HepG2 (cell line): ENCODE data around the gene CARD8. TPM values are rescaled to one million over a fixed set of nuclear protein-coding genes. Genes with fewer than 3 reads are reported as not detected.

Source experiments
- ARID2 ChIP-seq: sonication (generic); formaldehyde crosslinking; IDR thresholded peaks from 2 replicates; pipeline ENCODE4 v1.8.1; 2022; ENCODE audit warnings: mild to moderate bottlenecking, missing genetic modification reagents, borderline replicate concordance
- BRCA1 ChIP-seq: sonication (generic); formaldehyde crosslinking; IDR thresholded peaks from 2 replicates; pipeline ENCODE4 v1.4.0; 2020; ENCODE audit warnings: missing genetic modification reagents
- CBX5 ChIP-seq: sonication (generic); formaldehyde crosslinking; IDR thresholded peaks from 2 replicates; pipeline ENCODE4 v1.4.0; 2020; ENCODE audit warnings: missing genetic modification reagents, borderline replicate concordance
- FIP1L1 ChIP-seq: fragments of 200-400 bp; formaldehyde crosslinking; IDR thresholded peaks from 2 replicates; pipeline ENCODE4 v1.6.1; 2018; ENCODE audit warnings: low read depth, mild to moderate bottlenecking, low read length, moderate library complexity, borderline replicate concordance; ENCODE audit not compliant: insufficient read depth
- HOXA3 ChIP-seq: sonication (generic); formaldehyde crosslinking; IDR thresholded peaks from 2 replicates; pipeline ENCODE4 v1.5.0; 2020; ENCODE audit warnings: missing genetic modification reagents
- HOXA5 ChIP-seq: sonication (generic); formaldehyde crosslinking; IDR thresholded peaks from 2 replicates; pipeline ENCODE4 v1.4.0; 2020; ENCODE audit warnings: missing genetic modification reagents
- IKZF1 ChIP-seq: fragments of 450-650 bp; IDR thresholded peaks from 2 replicates; pipeline ENCODE4 v1.7.1; 2016
- KMT2A ChIP-seq: sonication (generic); formaldehyde crosslinking; IDR thresholded peaks from 2 replicates; pipeline ENCODE4 v1.4.0; 2020; ENCODE audit warnings: missing genetic modification reagents
- PAF1 ChIP-seq: IDR thresholded peaks from 2 replicates; pipeline ENCODE4 v1.6.1; 2016; ENCODE audit warnings: missing genetic modification reagents, missing compliant biosample characterization
- SALL1 ChIP-seq: sonication (generic); formaldehyde crosslinking; IDR thresholded peaks from 2 replicates; pipeline ENCODE4 v1.8.0; 2022; ENCODE audit warnings: mild to moderate bottlenecking, missing genetic modification reagents
- SMARCE1 ChIP-seq: fragments of 450-650 bp; IDR thresholded peaks from 2 replicates; pipeline ENCODE4 v1.6.1; 2017; ENCODE audit warnings: borderline replicate concordance
- ZKSCAN1 ChIP-seq: fragments of 150-350 bp; IDR thresholded peaks from 2 replicates; pipeline ENCODE4 v1.6.1; 2014; ENCODE audit warnings: low read length
- ZNF546 ChIP-seq: sonication (generic); formaldehyde crosslinking; conservative IDR thresholded peaks from 2 replicates; pipeline ENCODE4 v1.8.1; 2023; ENCODE audit warnings: mild to moderate bottlenecking, missing genetic modification reagents
- ZSCAN31 ChIP-seq: sonication (generic); formaldehyde crosslinking; IDR thresholded peaks from 2 replicates; pipeline ENCODE4 v1.5.0; 2020; ENCODE audit warnings: low read depth, mild to moderate bottlenecking, missing genetic modification reagents
- polyA plus RNA-seq, 8 experiments: library from polyadenylated mRNA; depleted of rRNA in 3 of 8; stranded (reverse) in 7 of 8; unstranded in 1 of 8; fragments of >200 nt; fragmentation: Illumina TruSeq in 4 of 8; extraction: Trizol in 4 of 8; gene quantifications; 2 replicates each; pipeline versions ENCODE4 v1.2.1 to v1.2.3, GENCODE V29; 2011 to 2016; ENCODE audit warnings: low read depth in 4 of 8, missing spikeins in 1 of 8, mixed read lengths in 1 of 8; ENCODE audit not compliant: insufficient read depth in 1 of 8
- total RNA-seq, 5 experiments: library from RNA; depleted of rRNA; stranded (reverse); fragments of >200 nt; fragmentation: Illumina TruSeq; extraction: Trizol; gene quantifications; 2 replicates each; pipeline ENCODE4 v1.2.3, GENCODE V29; 2016; ENCODE audit warnings: low read depth in 1 of 5
- TF ChIP-seq, protein P1 (sequence below): sonication (generic); formaldehyde crosslinking; IDR thresholded peaks from 2 replicates; pipeline ENCODE4 v1.4.0; 2020; ENCODE audit warnings: missing genetic modification reagents, borderline replicate concordance
- TF ChIP-seq, protein P2 (sequence below): sonication (generic); formaldehyde crosslinking; IDR thresholded peaks from 2 replicates; pipeline ENCODE4 v1.5.0; 2020; ENCODE audit warnings: mild to moderate bottlenecking, missing genetic modification reagents, borderline replicate concordance
- TF ChIP-seq, protein P3 (sequence below): sonication (generic); formaldehyde crosslinking; IDR thresholded peaks from 2 replicates; pipeline ENCODE4 v1.9.0; 2021; ENCODE audit warnings: missing genetic modification reagents, borderline replicate concordance
- TF ChIP-seq, protein P4 (sequence below): sonication (generic); formaldehyde crosslinking; IDR thresholded peaks from 2 replicates; pipeline ENCODE4 v1.4.0; 2020; ENCODE audit warnings: mild to moderate bottlenecking, missing genetic modification reagents

Gene CARD8
- total and polyA plus RNA-seq, 2 of the 13 experiments (the other 11 are each of a cell fraction or from before 2014, with no cell fraction given) = 15.0 to 19.2 TPM

DNA sequence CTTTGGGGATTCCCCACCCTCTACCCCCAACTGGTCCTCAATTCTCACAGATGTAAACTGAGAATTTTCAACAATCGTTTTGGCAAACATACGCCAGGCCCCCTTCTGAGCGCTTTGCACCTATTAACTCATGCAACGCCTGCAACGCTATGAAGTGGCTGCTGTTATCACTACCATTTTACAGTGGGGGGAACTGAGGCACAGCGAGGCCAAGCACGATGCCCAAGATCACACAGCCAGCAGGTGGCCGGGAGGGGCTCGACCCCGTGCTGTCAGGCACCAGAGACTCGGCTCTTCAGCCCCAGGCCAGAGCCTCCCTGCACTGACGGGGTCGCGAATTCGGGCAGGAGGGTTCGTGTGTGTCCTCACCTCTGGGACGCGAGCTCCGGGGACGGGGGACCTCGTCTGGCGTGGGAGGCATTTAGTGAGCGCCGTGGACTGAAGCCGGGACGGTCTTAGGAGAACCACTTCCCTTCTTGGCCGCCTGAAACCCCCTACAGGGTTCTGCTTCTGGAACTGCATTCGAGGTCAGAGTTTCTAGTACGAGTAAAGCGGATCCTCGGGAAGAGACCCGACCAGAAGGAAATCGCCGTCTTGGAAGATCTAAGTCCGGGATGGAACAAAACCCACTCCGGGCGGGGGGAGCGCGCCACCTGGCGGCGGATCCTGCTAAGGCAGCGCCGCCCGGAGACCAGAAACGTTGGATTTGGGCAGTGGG, 35.2 kb upstream of the CARD8 start (continued):
- TF ChIP-seq, protein P1, sequence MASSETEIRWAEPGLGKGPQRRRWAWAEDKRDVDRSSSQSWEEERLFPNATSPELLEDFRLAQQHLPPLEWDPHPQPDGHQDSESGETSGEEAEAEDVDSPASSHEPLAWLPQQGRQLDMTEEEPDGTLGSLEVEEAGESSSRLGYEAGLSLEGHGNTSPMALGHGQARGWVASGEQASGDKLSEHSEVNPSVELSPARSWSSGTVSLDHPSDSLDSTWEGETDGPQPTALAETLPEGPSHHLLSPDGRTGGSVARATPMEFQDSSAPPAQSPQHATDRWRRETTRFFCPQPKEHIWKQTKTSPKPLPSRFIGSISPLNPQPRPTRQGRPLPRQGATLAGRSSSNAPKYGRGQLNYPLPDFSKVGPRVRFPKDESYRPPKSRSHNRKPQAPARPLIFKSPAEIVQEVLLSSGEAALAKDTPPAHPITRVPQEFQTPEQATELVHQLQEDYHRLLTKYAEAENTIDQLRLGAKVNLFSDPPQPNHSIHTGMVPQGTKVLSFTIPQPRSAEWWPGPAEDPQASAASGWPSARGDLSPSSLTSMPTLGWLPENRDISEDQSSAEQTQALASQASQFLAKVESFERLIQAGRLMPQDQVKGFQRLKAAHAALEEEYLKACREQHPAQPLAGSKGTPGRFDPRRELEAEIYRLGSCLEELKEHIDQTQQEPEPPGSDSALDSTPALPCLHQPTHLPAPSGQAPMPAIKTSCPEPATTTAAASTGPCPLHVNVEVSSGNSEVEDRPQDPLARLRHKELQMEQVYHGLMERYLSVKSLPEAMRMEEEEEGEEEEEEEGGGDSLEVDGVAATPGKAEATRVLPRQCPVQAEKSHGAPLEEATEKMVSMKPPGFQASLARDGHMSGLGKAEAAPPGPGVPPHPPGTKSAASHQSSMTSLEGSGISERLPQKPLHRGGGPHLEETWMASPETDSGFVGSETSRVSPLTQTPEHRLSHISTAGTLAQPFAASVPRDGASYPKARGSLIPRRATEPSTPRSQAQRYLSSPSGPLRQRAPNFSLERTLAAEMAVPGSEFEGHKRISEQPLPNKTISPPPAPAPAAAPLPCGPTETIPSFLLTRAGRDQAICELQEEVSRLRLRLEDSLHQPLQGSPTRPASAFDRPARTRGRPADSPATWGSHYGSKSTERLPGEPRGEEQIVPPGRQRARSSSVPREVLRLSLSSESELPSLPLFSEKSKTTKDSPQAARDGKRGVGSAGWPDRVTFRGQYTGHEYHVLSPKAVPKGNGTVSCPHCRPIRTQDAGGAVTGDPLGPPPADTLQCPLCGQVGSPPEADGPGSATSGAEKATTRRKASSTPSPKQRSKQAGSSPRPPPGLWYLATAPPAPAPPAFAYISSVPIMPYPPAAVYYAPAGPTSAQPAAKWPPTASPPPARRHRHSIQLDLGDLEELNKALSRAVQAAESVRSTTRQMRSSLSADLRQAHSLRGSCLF (CRISPR knock-in tag) = no peak
- TF ChIP-seq IKZF1 (no peak), ARID2 (CRISPR knock-in tag) (no peak), FIP1L1 (no peak), KMT2A (CRISPR knock-in tag) (no peak), HOXA5 (CRISPR knock-in tag) (0 out of 2 replicates have a peak, but pooled peaks have one; percentile 53), PAF1 (CRISPR knock-in tag) (no peak), BRCA1 (CRISPR knock-in tag) (no peak), HOXA3 (CRISPR knock-in tag) (no peak), CBX5 (CRISPR knock-in tag) (no peak), SALL1 (CRISPR knock-in tag) (peak; percentile 30; the same call in 1 of the 2 replicates), ZSCAN31 (CRISPR knock-in tag) (0 out of 2 replicates have a peak, but pooled peaks have one; percentile 61), ZKSCAN1 (no peak), ZNF546 (no peak; the same call in 1 of the 2 replicates), SMARCE1 (no peak)
- TF ChIP-seq, protein P2, sequence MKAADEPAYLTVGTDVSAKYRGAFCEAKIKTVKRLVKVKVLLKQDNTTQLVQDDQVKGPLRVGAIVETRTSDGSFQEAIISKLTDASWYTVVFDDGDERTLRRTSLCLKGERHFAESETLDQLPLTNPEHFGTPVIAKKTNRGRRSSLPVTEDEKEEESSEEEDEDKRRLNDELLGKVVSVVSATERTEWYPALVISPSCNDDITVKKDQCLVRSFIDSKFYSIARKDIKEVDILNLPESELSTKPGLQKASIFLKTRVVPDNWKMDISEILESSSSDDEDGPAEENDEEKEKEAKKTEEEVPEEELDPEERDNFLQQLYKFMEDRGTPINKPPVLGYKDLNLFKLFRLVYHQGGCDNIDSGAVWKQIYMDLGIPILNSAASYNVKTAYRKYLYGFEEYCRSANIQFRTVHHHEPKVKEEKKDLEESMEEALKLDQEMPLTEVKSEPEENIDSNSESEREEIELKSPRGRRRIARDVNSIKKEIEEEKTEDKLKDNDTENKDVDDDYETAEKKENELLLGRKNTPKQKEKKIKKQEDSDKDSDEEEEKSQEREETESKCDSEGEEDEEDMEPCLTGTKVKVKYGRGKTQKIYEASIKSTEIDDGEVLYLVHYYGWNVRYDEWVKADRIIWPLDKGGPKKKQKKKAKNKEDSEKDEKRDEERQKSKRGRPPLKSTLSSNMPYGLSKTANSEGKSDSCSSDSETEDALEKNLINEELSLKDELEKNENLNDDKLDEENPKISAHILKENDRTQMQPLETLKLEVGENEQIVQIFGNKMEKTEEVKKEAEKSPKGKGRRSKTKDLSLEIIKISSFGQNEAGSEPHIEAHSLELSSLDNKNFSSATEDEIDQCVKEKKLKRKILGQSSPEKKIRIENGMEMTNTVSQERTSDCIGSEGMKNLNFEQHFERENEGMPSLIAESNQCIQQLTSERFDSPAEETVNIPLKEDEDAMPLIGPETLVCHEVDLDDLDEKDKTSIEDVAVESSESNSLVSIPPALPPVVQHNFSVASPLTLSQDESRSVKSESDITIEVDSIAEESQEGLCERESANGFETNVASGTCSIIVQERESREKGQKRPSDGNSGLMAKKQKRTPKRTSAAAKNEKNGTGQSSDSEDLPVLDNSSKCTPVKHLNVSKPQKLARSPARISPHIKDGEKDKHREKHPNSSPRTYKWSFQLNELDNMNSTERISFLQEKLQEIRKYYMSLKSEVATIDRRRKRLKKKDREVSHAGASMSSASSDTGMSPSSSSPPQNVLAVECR = no peak
- TF ChIP-seq, protein P3, sequence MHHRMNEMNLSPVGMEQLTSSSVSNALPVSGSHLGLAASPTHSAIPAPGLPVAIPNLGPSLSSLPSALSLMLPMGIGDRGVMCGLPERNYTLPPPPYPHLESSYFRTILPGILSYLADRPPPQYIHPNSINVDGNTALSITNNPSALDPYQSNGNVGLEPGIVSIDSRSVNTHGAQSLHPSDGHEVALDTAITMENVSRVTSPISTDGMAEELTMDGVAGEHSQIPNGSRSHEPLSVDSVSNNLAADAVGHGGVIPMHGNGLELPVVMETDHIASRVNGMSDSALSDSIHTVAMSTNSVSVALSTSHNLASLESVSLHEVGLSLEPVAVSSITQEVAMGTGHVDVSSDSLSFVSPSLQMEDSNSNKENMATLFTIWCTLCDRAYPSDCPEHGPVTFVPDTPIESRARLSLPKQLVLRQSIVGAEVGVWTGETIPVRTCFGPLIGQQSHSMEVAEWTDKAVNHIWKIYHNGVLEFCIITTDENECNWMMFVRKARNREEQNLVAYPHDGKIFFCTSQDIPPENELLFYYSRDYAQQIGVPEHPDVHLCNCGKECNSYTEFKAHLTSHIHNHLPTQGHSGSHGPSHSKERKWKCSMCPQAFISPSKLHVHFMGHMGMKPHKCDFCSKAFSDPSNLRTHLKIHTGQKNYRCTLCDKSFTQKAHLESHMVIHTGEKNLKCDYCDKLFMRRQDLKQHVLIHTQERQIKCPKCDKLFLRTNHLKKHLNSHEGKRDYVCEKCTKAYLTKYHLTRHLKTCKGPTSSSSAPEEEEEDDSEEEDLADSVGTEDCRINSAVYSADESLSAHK (CRISPR knock-in tag) = no peak
- TF ChIP-seq, protein P4, sequence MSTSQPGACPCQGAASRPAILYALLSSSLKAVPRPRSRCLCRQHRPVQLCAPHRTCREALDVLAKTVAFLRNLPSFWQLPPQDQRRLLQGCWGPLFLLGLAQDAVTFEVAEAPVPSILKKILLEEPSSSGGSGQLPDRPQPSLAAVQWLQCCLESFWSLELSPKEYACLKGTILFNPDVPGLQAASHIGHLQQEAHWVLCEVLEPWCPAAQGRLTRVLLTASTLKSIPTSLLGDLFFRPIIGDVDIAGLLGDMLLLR (CRISPR knock-in tag) = no peak
